Measurements from ENCODE around the gene ZNRF1.
"Not testable (repeated sequence)": the region's sequence is repeated elsewhere in the genome, so short reads cannot be mapped to it uniquely, and the experiment has no call there.

The ZNRF1 gene
- 3.7 to 15.0 (median 7.1) reads per million in 4 experiments for total RNA-seq

GRCh38 chr16:74998481-74999218 is at the start of gene ZNRF1:
Gene ZNRF1, plus strand, starts transcription at chr16:74999024. Its CDS starts 648 bp downstream, at chr16:74999672.
- peak; percentile 68 for DNase-seq

GRCh38 chr16:74949309-74949708 is 49.5 kb upstream of the ZNRF1 start:
- DNase-seq: no peak

DNA sequence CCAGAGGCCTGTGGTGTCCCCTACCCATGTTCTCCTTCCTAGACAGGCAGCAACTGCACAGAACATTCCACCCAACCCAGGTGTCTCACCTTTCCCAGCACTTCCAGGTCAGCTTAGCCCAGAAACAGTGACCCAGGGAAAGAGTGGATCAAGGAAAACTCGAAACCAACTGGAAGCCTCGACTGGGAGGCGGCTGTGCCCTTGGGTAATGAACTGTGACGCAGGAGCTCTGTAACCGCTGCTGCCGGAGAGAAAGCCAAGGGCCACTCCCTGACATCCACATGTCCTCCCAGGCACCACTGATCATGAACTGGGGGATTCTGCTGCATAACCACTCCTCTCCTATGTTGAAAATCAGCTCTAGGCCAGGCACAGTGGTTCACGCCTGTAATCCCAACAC is 48.3 kb upstream of the ZNRF1 start:
- DNase-seq: no peak

DNA sequence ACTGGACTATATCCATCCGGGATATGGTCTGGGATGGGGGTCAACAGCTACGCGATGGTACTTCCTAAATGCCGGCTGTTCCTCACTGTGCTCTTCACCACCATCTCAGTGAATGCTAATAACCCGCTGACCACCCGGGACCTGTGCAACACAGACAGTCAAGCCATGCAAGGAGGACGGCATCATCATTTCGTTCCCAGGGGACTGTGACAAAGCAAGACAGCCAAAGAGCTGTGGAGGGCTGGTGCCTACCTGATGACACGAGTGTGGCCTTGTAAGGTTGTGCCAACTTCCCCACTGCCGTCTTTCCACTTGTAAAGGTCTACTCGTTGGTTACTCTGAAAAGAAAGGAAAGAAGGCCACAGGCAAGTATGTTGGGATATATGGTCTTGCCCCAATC is 47.6 kb upstream of the ZNRF1 start:
- DNase-seq: no peak

GRCh38 chr16:74951681-74952080 is 47.1 kb upstream of the ZNRF1 start:
- no peak for DNase-seq

DNA sequence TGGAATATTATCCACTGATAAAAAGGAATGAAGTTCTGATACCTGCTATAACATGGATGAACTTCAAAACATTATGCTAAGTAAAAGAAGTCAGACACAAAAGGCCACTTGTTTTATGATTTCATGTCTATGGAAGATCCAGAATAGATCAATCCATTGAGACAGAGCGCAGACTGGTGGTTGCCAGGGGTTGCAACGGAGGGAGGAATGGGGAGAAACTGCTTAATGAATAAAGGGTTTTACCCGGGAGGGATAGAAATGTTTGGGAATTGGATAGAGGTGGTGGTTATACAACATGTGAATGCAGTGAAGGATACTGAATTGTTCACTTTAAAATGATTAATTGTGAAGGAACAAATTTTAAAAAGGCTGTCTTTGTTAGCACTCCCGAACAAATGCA is 44.1 kb upstream of the ZNRF1 start:
- no peak for DNase-seq

DNA sequence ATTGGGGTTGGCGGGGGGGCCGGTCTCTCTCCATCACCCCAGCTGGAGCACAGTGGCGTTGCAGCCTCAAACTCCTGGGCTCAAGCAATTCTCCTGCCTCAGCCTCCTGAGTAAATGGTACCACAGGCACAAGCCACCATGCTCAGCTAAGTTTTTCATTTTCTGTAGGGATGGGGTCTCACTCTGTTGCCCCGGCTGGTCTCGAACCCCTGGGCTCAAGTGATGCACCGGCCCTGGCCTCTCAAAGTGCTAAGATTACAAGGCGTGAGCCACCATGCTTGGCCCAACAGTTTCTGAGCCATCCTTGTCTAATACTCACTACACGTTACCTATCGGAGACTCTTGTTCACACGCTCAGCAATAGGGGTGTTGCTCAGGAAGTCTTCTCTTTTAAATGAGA is 25.5 kb upstream of the ZNRF1 start:
- DNase-seq: no peak

- DNase-seq: no peak
Measured at GRCh38 chr16:74975591-74975990, 23.2 kb upstream of the ZNRF1 start.

- DNase-seq: no peak
Measured at GRCh38 chr16:74982256-74982655, 16.6 kb upstream of the ZNRF1 start.

- DNase-seq: no peak
Measured at GRCh38 chr16:74984194-74984528, 14.7 kb upstream of the ZNRF1 start.

DNA sequence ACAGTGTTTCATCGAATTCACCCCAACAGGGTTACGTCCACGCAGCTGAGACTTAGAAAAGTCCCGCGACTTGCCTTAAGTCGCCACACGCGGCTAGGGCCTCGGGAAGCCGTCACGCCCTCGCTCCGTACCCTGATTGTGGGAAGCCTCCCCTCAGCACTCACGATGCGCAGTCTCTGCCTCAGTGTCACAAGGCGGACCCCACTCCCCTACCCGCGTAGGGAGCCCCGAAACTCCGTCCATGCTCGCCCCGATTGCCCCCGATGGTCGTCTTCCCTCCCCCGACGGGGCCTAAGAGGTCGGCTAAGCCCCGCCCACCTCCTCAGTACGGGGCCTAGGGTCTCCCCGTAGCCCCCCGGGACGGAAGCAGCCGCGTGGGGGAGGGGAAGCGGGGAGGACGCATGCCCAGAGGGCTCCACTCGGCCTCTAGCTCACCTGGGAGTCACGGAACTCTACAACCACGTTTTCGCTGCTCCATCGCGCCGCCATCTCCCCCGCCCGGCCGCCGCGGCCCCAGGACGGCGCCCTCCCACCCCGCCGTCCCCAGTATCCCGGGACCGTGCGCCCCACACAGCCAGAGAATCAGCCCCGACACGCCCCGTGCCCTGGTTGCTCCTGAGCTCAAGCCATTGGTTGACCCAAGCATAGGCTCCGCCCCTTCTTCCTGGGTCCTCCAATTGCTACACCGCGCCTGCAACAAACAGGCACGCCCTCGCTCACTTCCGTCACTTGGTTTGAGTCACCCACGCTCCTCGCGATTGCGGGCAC is 14.1 kb upstream of the ZNRF1 start, which contains the start of gene WDR59:
TSS of gene WDR59 (minus strand) at position 595 of the 768 bp plus-strand sequence. CDS start at position 489, 106 bp downstream.
- DNase-seq: peak; percentile 97

GRCh38 chr16:74987027-74987681 is 11.7 kb upstream of the ZNRF1 start:
- no peak for DNase-seq

DNA sequence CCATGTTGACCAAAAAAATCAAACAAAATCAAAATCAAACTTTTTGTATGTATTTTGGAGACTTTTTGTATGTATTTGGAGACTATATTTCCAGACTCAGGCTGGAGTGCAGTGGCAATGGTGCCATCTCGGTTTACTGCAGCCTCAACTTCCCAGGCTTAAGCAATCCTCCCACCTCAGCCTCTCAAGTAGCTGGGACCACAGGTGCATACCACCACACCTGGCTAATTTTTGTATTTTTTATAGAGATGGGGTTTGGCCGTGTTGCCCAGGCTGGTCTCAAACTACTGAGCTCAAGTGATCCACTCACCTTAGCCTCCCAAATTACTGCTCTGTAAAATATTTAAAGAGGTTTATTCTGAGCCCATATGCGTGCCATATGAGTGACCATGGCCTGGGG is 9.0 kb upstream of the ZNRF1 start:
- DNase-seq: not testable (repeated sequence)

DNA sequence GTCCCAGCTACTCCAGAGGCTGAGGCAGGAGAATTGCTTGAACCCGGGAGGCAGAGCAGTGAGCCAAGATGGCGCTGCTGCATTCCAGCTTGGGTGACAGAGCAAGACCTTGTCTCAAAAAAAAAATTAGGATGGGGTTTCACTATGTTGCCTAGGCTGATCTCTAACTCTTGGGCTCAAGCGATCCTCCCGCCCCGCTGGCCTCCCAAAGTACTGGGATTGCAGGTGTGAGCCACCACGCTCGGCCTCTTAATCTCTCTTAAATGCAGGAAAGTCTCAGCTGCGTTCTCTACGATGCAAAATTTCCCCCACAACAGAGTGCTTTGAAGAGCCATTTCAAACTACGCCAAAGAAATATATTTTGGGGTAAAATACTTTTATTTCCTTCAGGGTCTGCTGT is 8.0 kb upstream of the ZNRF1 start:
- DNase-seq: no peak

- no peak for DNase-seq
Measured at GRCh38 chr16:74991268-74991592, 7.6 kb upstream of the ZNRF1 start.

GRCh38 chr16:74991593-74992403 is 7.0 kb upstream of the ZNRF1 start:
- no peak for DNase-seq

GRCh38 chr16:74995986-74996385 is 2.8 kb upstream of the ZNRF1 start:
- no peak for DNase-seq

DNA sequence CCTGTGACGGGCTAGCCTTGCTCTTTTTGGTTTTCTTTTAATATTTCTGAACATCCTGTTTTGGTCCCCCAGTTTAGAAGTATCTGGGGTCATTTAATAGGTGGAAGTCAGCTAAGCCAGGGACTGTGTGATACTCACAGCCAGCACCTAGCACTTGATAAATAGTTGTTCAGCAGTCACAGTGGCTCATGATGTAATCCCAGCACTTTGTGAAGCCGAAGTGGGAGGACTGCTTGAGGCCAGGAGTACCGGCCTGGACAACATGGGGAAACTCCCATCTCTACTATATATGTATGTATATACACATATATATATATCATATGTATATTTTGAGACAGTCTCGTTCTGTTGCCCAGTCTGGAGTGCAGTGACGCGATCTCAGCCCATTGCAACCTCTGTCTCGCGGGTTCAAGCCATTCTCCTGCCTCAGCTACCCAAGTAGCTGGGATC is 1.8 kb upstream of the ZNRF1 start:
- DNase-seq: no peak

GRCh38 chr16:74999219-74999608 is 390 bp downstream of the ZNRF1 start:
- DNase-seq: no peak

DNA sequence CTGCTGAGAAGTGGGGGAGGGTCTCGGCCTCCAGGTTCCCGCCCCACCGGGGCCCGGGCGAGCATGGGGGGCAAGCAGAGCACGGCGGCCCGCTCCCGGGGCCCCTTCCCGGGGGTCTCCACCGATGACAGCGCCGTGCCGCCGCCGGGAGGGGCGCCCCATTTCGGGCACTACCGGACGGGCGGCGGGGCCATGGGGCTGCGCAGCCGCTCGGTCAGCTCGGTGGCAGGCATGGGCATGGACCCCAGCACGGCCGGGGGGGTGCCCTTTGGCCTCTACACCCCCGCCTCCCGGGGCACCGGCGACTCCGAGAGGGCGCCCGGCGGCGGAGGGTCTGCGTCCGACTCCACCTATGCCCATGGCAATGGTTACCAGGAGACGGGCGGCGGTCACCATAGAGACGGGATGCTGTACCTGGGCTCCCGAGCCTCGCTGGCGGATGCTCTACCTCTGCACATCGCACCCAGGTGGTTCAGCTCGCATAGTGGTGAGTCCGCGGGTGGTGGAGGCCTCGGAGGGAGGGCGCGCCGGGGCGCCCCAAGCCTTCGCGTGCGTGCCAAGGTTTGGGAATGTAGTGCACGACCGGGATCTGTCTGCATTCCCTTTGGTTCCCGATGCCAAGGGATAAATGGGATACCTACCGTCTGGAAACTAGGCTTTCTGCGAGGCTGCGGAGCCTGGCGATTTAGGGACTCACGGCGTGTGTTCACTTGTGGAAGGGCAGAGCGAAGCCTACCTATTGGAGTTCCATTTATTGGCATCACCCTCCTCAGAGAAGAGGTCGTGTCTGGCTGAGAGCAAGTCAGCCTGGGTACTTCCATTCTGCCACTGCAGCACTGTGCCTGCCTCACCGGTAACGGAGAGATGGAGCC is 1.0 kb downstream of the ZNRF1 start:
- peak; percentile 18 for DNase-seq

DNA sequence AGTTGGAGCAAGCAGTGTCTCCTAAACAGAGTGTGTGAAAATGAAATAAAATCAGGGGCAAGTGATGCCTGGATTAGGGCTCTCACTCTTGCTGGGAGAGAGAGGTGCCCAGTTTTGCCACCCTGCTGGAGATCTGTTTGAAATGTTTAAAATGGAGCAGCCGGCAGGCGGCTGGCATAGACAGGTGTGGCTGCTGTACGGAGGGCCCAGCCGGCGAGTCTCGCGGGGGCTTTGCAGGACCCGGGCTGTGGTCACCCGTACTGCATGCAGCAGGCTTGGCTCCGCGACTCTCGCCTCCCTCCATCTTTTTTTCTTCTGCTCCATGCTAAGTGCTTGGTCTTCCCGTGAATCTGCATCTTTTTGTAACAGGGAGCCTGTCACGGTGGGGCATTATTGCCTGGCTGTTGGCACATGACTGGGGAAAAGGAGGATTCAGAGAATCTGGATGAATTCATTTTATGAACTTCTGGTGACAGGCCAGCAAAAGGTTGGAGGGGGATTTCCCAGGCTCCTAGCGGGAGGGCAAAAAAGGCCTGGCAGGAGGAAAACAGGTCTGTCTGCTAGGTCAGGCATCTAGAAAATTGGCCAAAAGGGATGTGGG is 1.8 kb downstream of the ZNRF1 start:
- no peak for DNase-seq
